ENCODE measurements around the gene CMSS1.

The CMSS1 gene

GRCh38 chr3:100195375-100195774 is 377.7 kb downstream of the CMSS1 start:
- no peak overlapping the region for H3K27ac Mint-ChIP-seq
- no peaks in the 10 kb centered on the region for H3K4me1 Mint-ChIP-seq
- no peak overlapping the region for H3K4me3 Mint-ChIP-seq
- DNase-seq (ENCODE audit: low spot score in 2 of 2) (no peak), ATAC-seq (ENCODE audit: low read depth) (no peak)
- H3K36me3 Mint-ChIP-seq, result peaks cover 5% of the 10 kb centered on the region
- no peaks in the 10 kb centered on the region for H3K27me3 Mint-ChIP-seq
- peaks cover 1% of the 10 kb centered on the region for H3K9me3 Mint-ChIP-seq

- Mint-ChIP-seq H3K4me3 (no peak overlapping the region), H3K4me1 (no peaks in the 10 kb centered on the region), H3K36me3 (peaks cover 3% of the 10 kb centered on the region), H3K27me3 (no peaks in the 10 kb centered on the region), H3K9me3 (peaks cover 1% of the 10 kb centered on the region), H3K27ac (no peak overlapping the region)
- ATAC-seq (ENCODE audit: low read depth) (no peak), DNase-seq (ENCODE audit: low spot score in 2 of 2) (no peak)
Observed at GRCh38 chr3:100197876-100198275, 380.2 kb downstream of the CMSS1 start.

- no peaks in the 10 kb centered on the region for H3K27me3 Mint-ChIP-seq
Observed at GRCh38 chr3:100198579-100199269, 381.1 kb downstream of the CMSS1 start.

GRCh38 chr3:100205171-100205570 is 387.5 kb downstream of the CMSS1 start:
- H3K4me3 Mint-ChIP-seq, result no peak overlapping the region
- DNase-seq (ENCODE audit: low spot score in 2 of 2) (no peak), ATAC-seq (ENCODE audit: low read depth) (no peak)
- no peak overlapping the region for H3K27ac Mint-ChIP-seq
- H3K27me3 Mint-ChIP-seq, result no peaks in the 10 kb centered on the region
- no peaks in the 10 kb centered on the region for H3K36me3 Mint-ChIP-seq
- H3K9me3 Mint-ChIP-seq, result no peaks in the 10 kb centered on the region
- H3K4me1 Mint-ChIP-seq, result peaks cover 7% of the 10 kb centered on the region

More at GRCh38 chr3:100198579-100199269, 381.1 kb downstream of the CMSS1 start:
- H3K4me1 Mint-ChIP-seq, result no peaks in the 10 kb centered on the region
- H3K36me3 Mint-ChIP-seq, result peaks cover 3% of the 10 kb centered on the region
- no peak overlapping the region for H3K4me3 Mint-ChIP-seq
- H3K9me3 Mint-ChIP-seq, result peaks cover 1% of the 10 kb centered on the region
- DNase-seq (ENCODE audit: low spot score in 2 of 2) (no peak), ATAC-seq (ENCODE audit: low read depth) (no peak)
- no peak overlapping the region for H3K27ac Mint-ChIP-seq

GRCh38 chr3:100206687-100207086 is 389.0 kb downstream of the CMSS1 start:
- Mint-ChIP-seq H3K36me3 (no peaks in the 10 kb centered on the region), H3K4me3 (no peak overlapping the region), H3K9me3 (no peaks in the 10 kb centered on the region), H3K27ac (no peak overlapping the region), H3K4me1 (peaks cover 11% of the 10 kb centered on the region), H3K27me3 (no peaks in the 10 kb centered on the region)
- ATAC-seq (ENCODE audit: low read depth) (no peak), DNase-seq (ENCODE audit: low spot score in 2 of 2) (no peak)

GRCh38 chr3:100207886-100208285 is 390.2 kb downstream of the CMSS1 start:
- no peak for ATAC-seq (ENCODE audit: low read depth)

GRCh38 chr3:100209169-100209568 is 391.5 kb downstream of the CMSS1 start:
- DNase-seq (ENCODE audit: low spot score in 2 of 2) (no peak), ATAC-seq (ENCODE audit: low read depth) (no peak)
- Mint-ChIP-seq H3K27ac (no peak overlapping the region), H3K4me3 (no peak overlapping the region), H3K27me3 (no peaks in the 10 kb centered on the region), H3K36me3 (no peaks in the 10 kb centered on the region), H3K4me1 (peaks cover 11% of the 10 kb centered on the region), H3K9me3 (no peaks in the 10 kb centered on the region)

More at GRCh38 chr3:100207886-100208285, 390.2 kb downstream of the CMSS1 start:
- Mint-ChIP-seq H3K4me1 (peaks cover 11% of the 10 kb centered on the region), H3K9me3 (no peaks in the 10 kb centered on the region), H3K27ac (no peak overlapping the region), H3K27me3 (no peaks in the 10 kb centered on the region), H3K4me3 (no peak overlapping the region), H3K36me3 (no peaks in the 10 kb centered on the region)
- no peak for DNase-seq (ENCODE audit: low spot score in 2 of 2)

GRCh38 chr3:100209948-100210771 is 392.5 kb downstream of the CMSS1 start:
- peak overlapping the region; percentile 35 for H3K4me3 Mint-ChIP-seq
- H3K27ac Mint-ChIP-seq, result peak overlapping the region; percentile 81
- peak; percentile 76 for ATAC-seq (ENCODE audit: low read depth)

GRCh38 chr3:100210772-100211135 is 393.1 kb downstream of the CMSS1 start:
- peak overlapping the region; percentile 81 for H3K27ac Mint-ChIP-seq

More at GRCh38 chr3:100209948-100210771, 392.5 kb downstream of the CMSS1 start:
- peaks cover 11% of the 10 kb centered on the region for H3K4me1 Mint-ChIP-seq
- H3K36me3 Mint-ChIP-seq, result no peaks in the 10 kb centered on the region
- H3K9me3 Mint-ChIP-seq, result no peaks in the 10 kb centered on the region
- peak in 1 of 2 donors; percentile 8 for DNase-seq (ENCODE audit: low spot score in 2 of 2)
- peaks cover 2% of the 10 kb centered on the region for H3K27me3 Mint-ChIP-seq

GRCh38 chr3:100213891-100214573 is 396.4 kb downstream of the CMSS1 start:
- H3K4me1 Mint-ChIP-seq, result peaks cover 11% of the 10 kb centered on the region
- ATAC-seq (ENCODE audit: low read depth) (no peak), DNase-seq (ENCODE audit: low spot score in 2 of 2) (no peak)
- H3K4me3 Mint-ChIP-seq, result no peak overlapping the region
- no peak overlapping the region for H3K27ac Mint-ChIP-seq
- peaks cover 3% of the 10 kb centered on the region for H3K9me3 Mint-ChIP-seq
- H3K27me3 Mint-ChIP-seq, result peaks cover 12% of the 10 kb centered on the region
- peaks cover 3% of the 10 kb centered on the region for H3K36me3 Mint-ChIP-seq

More at GRCh38 chr3:100210772-100211135, 393.1 kb downstream of the CMSS1 start:
- no peak overlapping the region for H3K4me3 Mint-ChIP-seq
- no peaks in the 10 kb centered on the region for H3K9me3 Mint-ChIP-seq
- peaks cover 2% of the 10 kb centered on the region for H3K27me3 Mint-ChIP-seq
- no peaks in the 10 kb centered on the region for H3K36me3 Mint-ChIP-seq
- DNase-seq (ENCODE audit: low spot score in 2 of 2) (no peak), ATAC-seq (ENCODE audit: low read depth) (peak; percentile 32)
- H3K4me1 Mint-ChIP-seq, result peaks cover 11% of the 10 kb centered on the region

- Mint-ChIP-seq H3K27me3 (peaks cover 12% of the 10 kb centered on the region), H3K36me3 (peaks cover 3% of the 10 kb centered on the region), H3K4me3 (no peak overlapping the region), H3K4me1 (peaks cover 10% of the 10 kb centered on the region), H3K9me3 (peaks cover 3% of the 10 kb centered on the region), H3K27ac (no peak overlapping the region)
- ATAC-seq (ENCODE audit: low read depth), result no peak
- DNase-seq (ENCODE audit: low spot score in 2 of 2), result no peak
Observed at GRCh38 chr3:100214574-100214964, 396.9 kb downstream of the CMSS1 start.

- DNase-seq (ENCODE audit: low spot score in 2 of 2), result no peak
- Mint-ChIP-seq H3K36me3 (peaks cover 3% of the 10 kb centered on the region), H3K27ac (no peak overlapping the region), H3K9me3 (peaks cover 5% of the 10 kb centered on the region), H3K27me3 (peaks cover 13% of the 10 kb centered on the region), H3K4me3 (no peak overlapping the region), H3K4me1 (no peaks in the 10 kb centered on the region)
- no peak for ATAC-seq (ENCODE audit: low read depth)
Observed at GRCh38 chr3:100216713-100217112, 399.1 kb downstream of the CMSS1 start.

GRCh38 chr3:100221159-100221558 is 403.5 kb downstream of the CMSS1 start:
- Mint-ChIP-seq H3K9me3 (peaks cover 5% of the 10 kb centered on the region), H3K27ac (no peak overlapping the region), H3K4me3 (no peak overlapping the region), H3K36me3 (peaks cover 3% of the 10 kb centered on the region), H3K27me3 (peaks cover 10% of the 10 kb centered on the region), H3K4me1 (no peaks in the 10 kb centered on the region)
- DNase-seq (ENCODE audit: low spot score in 2 of 2) (no peak), ATAC-seq (ENCODE audit: low read depth) (no peak)

GRCh38 chr3:100225193-100225592 is 407.5 kb downstream of the CMSS1 start:
- Mint-ChIP-seq H3K4me3 (no peak overlapping the region), H3K36me3 (peaks cover 4% of the 10 kb centered on the region), H3K9me3 (peaks cover 5% of the 10 kb centered on the region), H3K27ac (no peak overlapping the region), H3K4me1 (no peaks in the 10 kb centered on the region), H3K27me3 (peaks cover 1% of the 10 kb centered on the region)
- ATAC-seq (ENCODE audit: low read depth), result no peak
- no peak for DNase-seq (ENCODE audit: low spot score in 2 of 2)

All from memory B cell (primary cell).